CD4-positive, alpha-beta T cell (primary cell): ENCODE results near the gene SLC24A3. TPM values are rescaled to one million over a fixed set of nuclear protein-coding genes. Genes with fewer than 3 reads are reported as not detected.
"Not testable (repeated sequence)": the region's sequence is repeated elsewhere in the genome, so short reads cannot be mapped to it uniquely, and the experiment has no call there.

ENCODE experiments used
- ATAC-seq: fragments of 200-7000 bp; cut with Tn5 transposase; one replicate; pipeline ENCODE4 v1.10.0; 2022; ENCODE audit warnings: mild to moderate bottlenecking; ENCODE audit not compliant: poor library complexity
- CTCF ChIA-PET: fragments of 350-600 bp; sonication (Branson Sonifier 250); formaldehyde crosslinking; loops from one replicate; lab custom pipeline; 2021; ENCODE audit warnings: antibody characterized with exemption, inconsistent platforms; lab: Charles Lee
- POLR2A ChIA-PET: fragments of 350-600 bp; sonication (Branson Sonifier 250); formaldehyde crosslinking; loops from one replicate; lab custom pipeline; 2021; ENCODE audit warnings: antibody characterized with exemption, inconsistent platforms; lab: Charles Lee
- DNase-seq, 14 experiments: peaks; one replicate each; pipeline ENCODE4 v3.0.0-alpha.2; 2013 to 2020; ENCODE audit warnings: mixed read lengths in 2 of 14
- H3K27ac ChIP-seq, 2 donors: one replicate each; pipeline versions ENCODE4 v1.5.1 to v1.7.0; 2013; ENCODE audit warnings: low read length in 2 of 2, low read depth in 1 of 2, mild to moderate bottlenecking in 1 of 2
- H3K27me3 ChIP-seq, 2 experiments: 1 replicate in 1 of 2; 2 replicates in 1 of 2; pipeline versions ENCODE4 v1.6.1 to v1.7.0; 2013; ENCODE audit warnings: low read length in 2 of 2, control low read depth in 1 of 2, mild to moderate bottlenecking in 1 of 2, moderate library complexity in 1 of 2; ENCODE audit not compliant: insufficient read depth in 2 of 2, control insufficient read depth in 1 of 2
- H3K36me3 ChIP-seq: one replicate; pipeline ENCODE4 v1.6.1; 2013; ENCODE audit warnings: low read length, control low read depth; ENCODE audit not compliant: insufficient read depth
- H3K4me1 ChIP-seq: one replicate; pipeline ENCODE4 v1.6.1; 2013; ENCODE audit warnings: low read length, control low read depth; ENCODE audit not compliant: insufficient read depth
- H3K4me3 ChIP-seq: one replicate; pipeline ENCODE4 v1.5.1; 2013; ENCODE audit warnings: mild to moderate bottlenecking, low read length, moderate library complexity
- H3K9me3 ChIP-seq, 2 experiments: 1 replicate in 1 of 2; 2 replicates in 1 of 2; pipeline versions ENCODE4 v1.6.1 to v1.7.0; 2013; ENCODE audit warnings: low read length in 2 of 2, mild to moderate bottlenecking in 2 of 2, control low read depth in 1 of 2, moderate library complexity in 1 of 2; ENCODE audit not compliant: control insufficient read depth in 1 of 2, insufficient read depth in 1 of 2
- H3K27ac Mint-ChIP-seq: one replicate; pipeline ENCODE4 v1.8.0; 2020; ENCODE audit warnings: mixed read lengths
- H3K27me3 Mint-ChIP-seq: one replicate; pipeline ENCODE4 v1.8.0; 2021; ENCODE audit warnings: mixed read lengths
- H3K36me3 Mint-ChIP-seq: one replicate; pipeline ENCODE4 v1.8.0; 2021; ENCODE audit warnings: low read depth, mixed read lengths
- H3K4me1 Mint-ChIP-seq: one replicate; pipeline ENCODE4 v1.8.0; 2021; ENCODE audit warnings: low read depth, mixed read lengths
- H3K4me3 Mint-ChIP-seq: one replicate; pipeline ENCODE4 v1.8.0; 2020; ENCODE audit warnings: mild to moderate bottlenecking, mixed read lengths
- H3K9me3 Mint-ChIP-seq: one replicate; pipeline ENCODE4 v1.8.0; 2020; ENCODE audit warnings: mixed read lengths
- CTCF ChIP-seq: fragments of 200-600 bp; IDR thresholded peaks from one replicate; pipeline ENCODE4 v1.8.0; 2022; ENCODE audit warnings: antibody characterized with exemption, mild to moderate bottlenecking
- intact Hi-C, 2 experiments: fragments of 100-400 bp; cut with DNase I in 1 of 2; cut with micrococcal nuclease in 1 of 2; formaldehyde crosslinking; loops; one replicate each; pipeline versions ENCODE4 v1.15.1 to v1.9.0; 2023 to 2025; cut with DNase I, micrococcal nuclease
- total RNA-seq, 174 experiments: library from RNA in 2 of 174; stranded (reverse) in 2 of 174; gene quantifications; one replicate each; pipeline ENCODE4 v1.2.3 and lab custom pipeline; 2021 to 2026

The SLC24A3 gene
- total RNA-seq, 2 experiments from 2014 or later = not detected

DNA sequence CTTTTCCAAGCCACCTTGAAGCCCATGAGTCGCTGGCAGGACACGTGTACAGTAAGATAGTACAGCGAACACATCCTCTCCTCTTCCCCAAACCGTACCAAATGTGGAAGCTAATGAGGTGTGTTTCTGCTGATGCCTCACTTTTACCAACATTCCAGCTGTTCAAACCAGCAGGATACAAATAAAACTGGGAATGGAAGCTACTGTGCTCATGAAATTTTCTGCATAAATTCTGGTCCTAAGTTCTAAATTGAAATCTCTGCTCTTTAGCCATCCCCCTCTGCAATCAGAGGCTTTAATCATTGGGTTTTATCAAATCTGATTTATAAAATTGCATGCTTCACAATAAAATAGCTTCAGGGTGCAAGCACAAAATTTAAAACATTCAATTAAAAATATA lies 463.8 kb downstream of the SLC24A3 start:
- H3K27me3 Mint-ChIP-seq = peaks cover 24% of the 10 kb centered on the region
- no peaks in the 10 kb centered on the region for H3K36me3 ChIP-seq
- H3K4me1 Mint-ChIP-seq = no peaks in the 10 kb centered on the region
- no peak overlapping the region for H3K4me3 ChIP-seq
- H3K36me3 Mint-ChIP-seq = no peaks in the 10 kb centered on the region
- no peak overlapping the region for H3K4me3 Mint-ChIP-seq
- H3K4me1 ChIP-seq = no peaks in the 10 kb centered on the region
- ChIA-PET POLR2A (no interaction called here), CTCF (no interaction called here)
- ATAC-seq (no peak), DNase-seq (no peak)
- H3K9me3 ChIP-seq = no peaks in the 10 kb centered on the region
- intact Hi-C loops = no loop called here
- no peaks in the 10 kb centered on the region for H3K27me3 ChIP-seq
- H3K27ac ChIP-seq = no peak overlapping the region
- peaks cover 6% of the 10 kb centered on the region for H3K9me3 Mint-ChIP-seq
- H3K27ac Mint-ChIP-seq = no peak overlapping the region
- no peak for TF ChIP-seq CTCF

DNA sequence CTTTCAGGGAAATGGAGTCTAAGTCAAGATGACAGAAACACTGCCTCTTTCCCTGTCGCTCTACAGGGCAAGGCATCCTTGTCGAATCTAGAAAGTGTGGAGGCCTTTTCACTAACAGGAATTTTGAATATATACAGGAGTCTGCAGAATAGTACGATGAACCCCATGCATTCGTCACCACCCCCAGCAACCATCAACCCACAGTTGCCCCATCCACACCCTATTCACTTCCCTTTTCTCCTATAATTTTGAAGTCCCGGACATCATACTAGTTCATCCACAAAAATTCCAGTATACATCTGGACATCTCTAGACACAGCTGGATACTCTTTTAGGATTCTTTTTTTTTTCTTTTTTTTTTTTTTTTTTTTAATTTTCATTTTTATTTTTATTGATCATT lies 464.9 kb downstream of the SLC24A3 start:
- ChIA-PET CTCF (no interaction called here), POLR2A (no interaction called here)
- no peak for TF ChIP-seq CTCF
- Histone ChIP-seq H3K9me3 (no peaks in the 10 kb centered on the region), H3K27ac (no peak overlapping the region), H3K36me3 (no peaks in the 10 kb centered on the region), H3K4me3 (no peak overlapping the region), H3K4me1 (no peaks in the 10 kb centered on the region), H3K27me3 (no peaks in the 10 kb centered on the region)
- Mint-ChIP-seq H3K36me3 (no peaks in the 10 kb centered on the region), H3K9me3 (peaks cover 6% of the 10 kb centered on the region), H3K27ac (no peak overlapping the region), H3K27me3 (peaks cover 23% of the 10 kb centered on the region), H3K4me1 (no peaks in the 10 kb centered on the region), H3K4me3 (no peak overlapping the region)
- DNase-seq (no peak), ATAC-seq (no peak)
- intact Hi-C loops = no loop called here

- H3K27me3 ChIP-seq, H3K27ac Mint-ChIP-seq, H3K4me3 ChIP-seq, H3K9me3 Mint-ChIP-seq, H3K9me3 ChIP-seq, H3K4me1 Mint-ChIP-seq, H3K36me3 ChIP-seq, CTCF ChIA-PET, H3K4me3 Mint-ChIP-seq, POLR2A ChIA-PET, intact Hi-C loops, H3K36me3 Mint-ChIP-seq, H3K4me1 ChIP-seq, ATAC-seq, DNase-seq, H3K27ac ChIP-seq: not testable (repeated sequence)
- peaks cover 14% of the 10 kb centered on the region for H3K27me3 Mint-ChIP-seq
These were observed 466.1 kb downstream of the SLC24A3 start for GRCh38 chr20:19678591-19678990.

GRCh38 chr20:19679900-19680495 lies 467.6 kb downstream of the SLC24A3 start:
- no peaks in the 10 kb centered on the region for H3K4me1 Mint-ChIP-seq
- no peak overlapping the region for H3K27ac Mint-ChIP-seq
- DNase-seq (no peak), ATAC-seq (no peak)
- Histone ChIP-seq H3K4me1 (no peaks in the 10 kb centered on the region), H3K36me3 (no peaks in the 10 kb centered on the region), H3K27me3 (no peaks in the 10 kb centered on the region), H3K9me3 (no peaks in the 10 kb centered on the region), H3K4me3 (no peak overlapping the region), H3K27ac (no peak overlapping the region)
- H3K4me3 Mint-ChIP-seq = no peak overlapping the region
- ChIA-PET POLR2A (no interaction called here), CTCF (no interaction called here)
- intact Hi-C loops = no loop called here
- peaks cover 6% of the 10 kb centered on the region for H3K9me3 Mint-ChIP-seq
- H3K36me3 Mint-ChIP-seq = no peaks in the 10 kb centered on the region
- peaks cover 14% of the 10 kb centered on the region for H3K27me3 Mint-ChIP-seq
- no peak for TF ChIP-seq CTCF
